ENCODE data around the gene ZNF254.

ZNF254 gene

GRCh38 chr19:24178207-24178606 is 91.2 kb downstream of the ZNF254 start:
- Histone ChIP-seq H3K36me3 (ENCODE audit: control insufficient read depth in 1 of 2, insufficient read depth in 2 of 2, low read length in 2 of 2) (no peaks in the 10 kb centered on the region), H3K27me3 (ENCODE audit: control insufficient read depth in 1 of 2, insufficient read depth in 2 of 2, low read length in 2 of 2) (no peaks in the 10 kb centered on the region), H3K4me3 (ENCODE audit: low read depth in 1 of 2, low read length in 2 of 2) (no peak overlapping the region), H3K27ac (ENCODE audit: low read depth, low read length) (no peak overlapping the region), H3K9me3 (ENCODE audit: control insufficient read depth in 1 of 2, low read length in 2 of 2) (peaks cover 16 to 35% of the 10 kb centered on the region in 2 donors), H3K9ac (ENCODE audit: low read depth in 1 of 2, low read length in 2 of 2) (no peak overlapping the region), H3K4me1 (ENCODE audit: control insufficient read depth in 1 of 2, insufficient read depth in 2 of 2, low read length in 2 of 2) (no peaks in the 10 kb centered on the region)

Data from duodenal mucosa (tissue), 2 donors.